Measurements from ENCODE around the gene MDH2. TPM values are rescaled to one million over a fixed set of nuclear protein-coding genes. Genes with fewer than 3 reads are reported as not detected.
"Not testable (repeated sequence)": the region's sequence is repeated elsewhere in the genome, so short reads cannot be mapped to it uniquely, and the experiment has no call there.

MDH2 gene
- total RNA-seq, 4 donors from 2014 or later: 91.3 to 181 (median 105) TPM

DNA sequence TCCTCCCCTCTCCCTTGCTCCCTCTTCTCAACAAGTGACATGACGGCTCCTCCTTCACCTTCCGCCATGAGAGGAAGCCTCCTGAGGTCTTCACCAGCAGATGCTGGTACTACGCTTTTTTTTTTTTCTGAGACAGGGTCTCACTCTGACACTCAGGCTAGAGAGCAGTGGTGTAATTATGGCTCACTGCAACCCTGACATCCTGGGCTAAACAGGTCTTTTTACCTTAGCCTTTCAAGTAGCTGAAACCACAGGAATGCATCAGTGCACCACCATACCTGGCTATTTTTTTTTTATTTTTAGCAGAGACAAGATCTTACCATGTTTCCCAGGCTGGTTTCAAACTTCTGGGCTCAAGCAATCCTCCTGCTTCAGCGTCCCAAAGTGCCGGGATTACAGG, 43.6 kb downstream of the MDH2 start:
- no peak overlapping the region for H3K27ac ChIP-seq (replicated peaks in 1 of 4)
- no peak overlapping the region for H3K4me3 ChIP-seq
- WGBS: 94% methylated on average over 5 of the region's 5 CpGs
- H3K9me3 ChIP-seq: no peaks in the 10 kb centered on the region
- no peak for DNase-seq (ENCODE audit: extremely low spot score)
- H3K27me3 ChIP-seq: peaks cover 0 to 28% (median 0%) of the 10 kb centered on the region in 4 donors
- no peaks in the 10 kb centered on the region for H3K36me3 ChIP-seq
- TF ChIP-seq POLR2A (IDR thresholded peaks at IDR 0.05; ENCODE audit: low read depth): no peak
- TF ChIP-seq POLR2AphosphoS5 (IDR thresholded peaks at IDR 0.05): no peak
- no peak for TF ChIP-seq EP300 (IDR thresholded peaks at IDR 0.05)
- TF ChIP-seq, protein P1, sequence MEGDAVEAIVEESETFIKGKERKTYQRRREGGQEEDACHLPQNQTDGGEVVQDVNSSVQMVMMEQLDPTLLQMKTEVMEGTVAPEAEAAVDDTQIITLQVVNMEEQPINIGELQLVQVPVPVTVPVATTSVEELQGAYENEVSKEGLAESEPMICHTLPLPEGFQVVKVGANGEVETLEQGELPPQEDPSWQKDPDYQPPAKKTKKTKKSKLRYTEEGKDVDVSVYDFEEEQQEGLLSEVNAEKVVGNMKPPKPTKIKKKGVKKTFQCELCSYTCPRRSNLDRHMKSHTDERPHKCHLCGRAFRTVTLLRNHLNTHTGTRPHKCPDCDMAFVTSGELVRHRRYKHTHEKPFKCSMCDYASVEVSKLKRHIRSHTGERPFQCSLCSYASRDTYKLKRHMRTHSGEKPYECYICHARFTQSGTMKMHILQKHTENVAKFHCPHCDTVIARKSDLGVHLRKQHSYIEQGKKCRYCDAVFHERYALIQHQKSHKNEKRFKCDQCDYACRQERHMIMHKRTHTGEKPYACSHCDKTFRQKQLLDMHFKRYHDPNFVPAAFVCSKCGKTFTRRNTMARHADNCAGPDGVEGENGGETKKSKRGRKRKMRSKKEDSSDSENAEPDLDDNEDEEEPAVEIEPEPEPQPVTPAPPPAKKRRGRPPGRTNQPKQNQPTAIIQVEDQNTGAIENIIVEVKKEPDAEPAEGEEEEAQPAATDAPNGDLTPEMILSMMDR (IDR thresholded peaks at IDR 0.05): no peak
- H3K4me1 ChIP-seq: no peaks in the 10 kb centered on the region
- intact Hi-C loops (cut with DNase I): no loop called here

DNA sequence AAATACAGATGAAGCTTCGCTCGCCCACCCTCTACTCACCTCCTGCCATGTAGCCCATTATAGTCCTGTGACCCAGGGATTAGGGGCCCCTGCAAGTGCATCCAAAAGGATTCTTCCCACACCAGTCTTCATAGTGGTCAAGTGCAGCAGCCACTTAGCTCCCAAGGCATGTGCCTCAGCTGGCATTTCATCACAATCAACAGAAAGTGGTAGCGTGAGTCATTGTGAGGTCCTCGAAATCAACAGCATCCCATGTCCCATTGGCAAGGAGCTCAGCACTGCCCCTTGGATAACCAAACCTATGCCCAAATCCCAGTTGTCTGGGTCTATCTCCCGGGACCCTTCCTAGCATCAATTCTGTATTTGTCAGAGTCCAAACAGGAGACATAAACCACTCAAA, 45.6 kb downstream of the MDH2 start:
- whole genome bisulfite sequencing: 79% methylated on average over 5 of the region's 5 CpGs
- DNase-seq (ENCODE audit: extremely low spot score); H3K36me3 ChIP-seq; H3K9me3 ChIP-seq; H3K27ac ChIP-seq (replicated peaks in 1 of 4); intact Hi-C loops (cut with DNase I); H3K4me3 ChIP-seq; H3K4me1 ChIP-seq: not testable (repeated sequence)
- peaks cover 0 to 28% (median 0%) of the 10 kb centered on the region in 4 donors for H3K27me3 ChIP-seq

DNA sequence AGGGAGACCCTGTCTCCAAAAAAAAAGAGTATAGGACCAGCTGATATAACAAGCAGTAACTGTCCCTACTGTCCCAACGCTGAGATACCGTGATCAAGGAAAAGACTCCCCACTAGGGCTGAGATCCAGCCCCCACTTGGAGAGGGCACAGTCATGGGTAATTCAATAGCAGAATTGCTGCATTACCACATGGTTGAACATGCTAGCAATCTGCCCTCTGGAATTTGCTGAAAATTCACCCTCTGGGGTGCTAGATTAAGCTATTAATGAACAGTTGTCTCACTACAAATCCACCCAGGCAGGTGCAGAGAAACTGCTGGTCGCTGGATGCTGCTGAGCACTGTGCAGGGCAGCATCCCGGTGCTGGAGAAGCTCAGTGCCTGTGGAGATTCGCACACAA, 46.4 kb downstream of the MDH2 start:
- WGBS: 89% methylated on average over 5 of the region's 5 CpGs
- H3K4me1 ChIP-seq; H3K4me3 ChIP-seq; H3K9me3 ChIP-seq; H3K27ac ChIP-seq (replicated peaks in 1 of 4); H3K36me3 ChIP-seq; intact Hi-C loops (cut with DNase I); DNase-seq (ENCODE audit: extremely low spot score): not testable (repeated sequence)
- peaks cover 0 to 28% (median 0%) of the 10 kb centered on the region in 4 donors for H3K27me3 ChIP-seq

DNA sequence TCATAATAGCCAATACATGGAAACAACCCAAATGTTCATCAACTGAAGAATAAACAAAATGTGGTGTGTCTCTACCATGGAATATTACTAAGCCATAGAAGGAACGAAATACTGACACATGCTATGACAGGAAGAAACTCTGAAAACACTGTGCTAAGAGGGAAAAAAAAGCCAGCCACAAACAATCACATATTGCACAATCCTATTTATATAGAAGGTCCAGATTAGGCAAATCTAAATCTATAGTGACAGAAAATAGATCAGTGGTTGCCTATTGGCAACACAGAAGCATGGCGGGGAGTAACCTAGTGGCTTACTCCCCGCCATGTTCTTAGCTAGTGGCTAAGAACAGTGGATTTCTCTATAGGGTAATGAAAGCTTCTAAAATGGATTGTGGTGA, 48.0 kb downstream of the MDH2 start:
- Histone ChIP-seq H3K4me3 (no peak overlapping the region), H3K36me3 (no peaks in the 10 kb centered on the region), H3K9me3 (no peaks in the 10 kb centered on the region), H3K4me1 (no peaks in the 10 kb centered on the region), H3K27ac (replicated peaks in 1 of 4) (no peak overlapping the region), H3K27me3 (peaks cover 0 to 28% (median 0%) of the 10 kb centered on the region in 4 donors)
- intact Hi-C loops (cut with DNase I): no loop called here
- DNase-seq (ENCODE audit: extremely low spot score): no peak
- WGBS: 91% methylated on average over 3 of the region's 3 CpGs
- TF ChIP-seq POLR2AphosphoS5 (IDR thresholded peaks at IDR 0.05) (no peak), POLR2A (IDR thresholded peaks at IDR 0.05; ENCODE audit: low read depth) (no peak), EP300 (IDR thresholded peaks at IDR 0.05) (no peak)
- TF ChIP-seq, protein P1 (IDR thresholded peaks at IDR 0.05): no peak

DNA sequence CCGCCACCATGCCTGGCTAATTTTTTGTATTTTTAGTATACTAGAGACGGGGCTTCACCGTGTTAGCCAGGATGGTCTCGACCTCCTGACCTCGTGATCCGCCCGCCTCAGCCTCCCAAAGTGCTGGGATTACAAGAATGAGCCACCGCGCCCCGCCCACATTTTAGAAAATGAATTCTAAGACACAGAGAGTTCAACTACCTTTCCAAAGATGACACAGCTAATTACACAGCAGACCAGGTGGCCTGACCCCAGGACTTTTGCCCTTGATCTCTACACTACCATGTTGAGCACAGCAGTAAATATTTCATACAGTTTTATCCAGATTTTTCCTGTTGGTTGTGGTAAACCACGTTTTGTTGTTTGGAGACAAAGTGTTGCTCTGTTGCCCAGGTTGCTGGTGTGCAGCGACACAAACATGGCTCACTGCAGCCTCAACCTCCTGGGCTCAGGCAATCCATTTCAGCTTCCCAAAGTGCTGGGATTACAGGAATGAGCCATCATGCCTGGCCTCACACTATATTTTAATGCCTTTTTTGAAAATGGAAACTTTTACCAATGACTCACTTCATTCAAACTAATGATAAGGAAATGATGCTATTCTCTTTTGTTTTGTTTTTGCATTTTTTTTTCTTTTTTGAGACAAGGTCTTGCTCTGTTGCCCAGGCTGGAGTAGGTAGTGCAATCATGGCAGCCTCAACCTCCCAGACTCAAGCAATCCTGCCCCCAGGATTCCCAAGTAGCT, 54.0 kb downstream of the MDH2 start:
- H3K4me1 ChIP-seq; H3K36me3 ChIP-seq; intact Hi-C loops (cut with DNase I); H3K27me3 ChIP-seq; H3K27ac ChIP-seq (replicated peaks in 1 of 4); H3K4me3 ChIP-seq; DNase-seq (ENCODE audit: extremely low spot score); H3K9me3 ChIP-seq: not testable (repeated sequence)
- 86% methylated on average over 12 of the region's 12 CpGs for WGBS

DNA sequence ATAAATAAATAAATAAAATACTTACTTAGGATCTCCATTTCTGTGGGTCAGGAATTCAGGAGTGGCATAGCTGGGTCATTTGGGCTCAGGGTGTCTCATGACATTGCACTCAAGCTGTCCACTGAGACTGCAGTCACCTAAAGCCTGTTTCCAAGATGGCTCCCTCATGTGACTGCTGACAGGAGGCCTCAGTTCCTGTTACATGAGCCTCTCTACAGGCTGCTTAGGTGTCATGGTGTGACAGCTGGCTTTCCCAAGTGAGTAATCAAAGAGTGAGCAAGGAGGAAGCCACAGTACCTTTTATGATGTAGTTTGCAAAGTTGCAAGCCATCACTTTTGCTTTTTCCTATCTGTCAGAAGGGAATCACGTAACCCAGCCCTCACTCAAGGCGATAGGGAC, 55.9 kb downstream of the MDH2 start:
- 96% methylated on average over 2 of the region's 2 CpGs for WGBS
- H3K9me3 ChIP-seq; intact Hi-C loops (cut with DNase I); H3K4me3 ChIP-seq; H3K27me3 ChIP-seq; H3K4me1 ChIP-seq; H3K36me3 ChIP-seq; DNase-seq (ENCODE audit: extremely low spot score); H3K27ac ChIP-seq (replicated peaks in 1 of 4): not testable (repeated sequence)

DNA sequence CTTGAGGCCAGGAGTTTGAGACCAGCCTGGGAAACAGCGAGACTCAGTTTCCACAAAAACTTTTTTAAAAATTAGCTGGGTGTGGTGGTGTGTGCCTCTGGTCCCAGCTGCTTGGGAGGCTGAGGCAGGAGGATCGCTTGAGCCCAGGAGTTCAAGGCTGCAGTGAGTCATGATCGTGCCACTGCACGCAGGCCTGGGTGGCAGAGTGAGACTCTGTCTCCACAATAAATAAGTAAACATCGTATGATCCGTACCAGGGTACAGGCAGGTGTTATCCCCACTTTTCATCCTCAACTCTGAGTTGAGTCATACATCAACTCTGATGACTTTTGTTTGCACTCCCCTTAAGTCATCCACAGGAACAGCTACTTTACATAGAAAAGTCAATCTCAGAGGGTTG, 58.2 kb downstream of the MDH2 start:
- intact Hi-C loops (cut with DNase I); H3K4me1 ChIP-seq; H3K36me3 ChIP-seq; H3K9me3 ChIP-seq; H3K4me3 ChIP-seq; DNase-seq (ENCODE audit: extremely low spot score); H3K27ac ChIP-seq (replicated peaks in 1 of 4); H3K27me3 ChIP-seq: not testable (repeated sequence)
- WGBS: 93% methylated on average over 6 of the region's 6 CpGs
